Right ventricle myocardium superior (tissue), 1 donor: Measurements from ENCODE around the gene FRMD1. TPM values are rescaled to one million over a fixed set of nuclear protein-coding genes. Genes with fewer than 3 reads are reported as not detected.
A peak's percentile ranks its signal among the peaks of the same experiment; 100 is the strongest.

Source experiments
- ATAC-seq: fragments of 200-7000 bp; cut with Tn5 transposase; one replicate; pipeline ENCODE4 v1.9.1; 2020; ENCODE audit warnings: mild to moderate bottlenecking; ENCODE audit not compliant: poor library complexity
- DNase-seq: peaks from one replicate; pipeline ENCODE4 v3.0.0-alpha.2; 2020
- intact Hi-C: fragments of 100-400 bp; cut with DNase I; formaldehyde crosslinking; loops from one replicate; pipeline ENCODE4 v1.11.2; 2022
- total RNA-seq: library from RNA; stranded (reverse); fragmentation: NEBNext Ultra II Directional; extraction: Animal tissue kit (Norgen Biotek cat#: 25700); gene quantifications from one replicate; pipeline ENCODE4 v1.2.1, GENCODE V29; 2021
- donor health status: DM: no; HTN: yes; CAD: no; lungs with severe emphysema.

The FRMD1 gene
- total RNA-seq, 1 donor from 2014 or later: 1.0 TPM

DNA sequence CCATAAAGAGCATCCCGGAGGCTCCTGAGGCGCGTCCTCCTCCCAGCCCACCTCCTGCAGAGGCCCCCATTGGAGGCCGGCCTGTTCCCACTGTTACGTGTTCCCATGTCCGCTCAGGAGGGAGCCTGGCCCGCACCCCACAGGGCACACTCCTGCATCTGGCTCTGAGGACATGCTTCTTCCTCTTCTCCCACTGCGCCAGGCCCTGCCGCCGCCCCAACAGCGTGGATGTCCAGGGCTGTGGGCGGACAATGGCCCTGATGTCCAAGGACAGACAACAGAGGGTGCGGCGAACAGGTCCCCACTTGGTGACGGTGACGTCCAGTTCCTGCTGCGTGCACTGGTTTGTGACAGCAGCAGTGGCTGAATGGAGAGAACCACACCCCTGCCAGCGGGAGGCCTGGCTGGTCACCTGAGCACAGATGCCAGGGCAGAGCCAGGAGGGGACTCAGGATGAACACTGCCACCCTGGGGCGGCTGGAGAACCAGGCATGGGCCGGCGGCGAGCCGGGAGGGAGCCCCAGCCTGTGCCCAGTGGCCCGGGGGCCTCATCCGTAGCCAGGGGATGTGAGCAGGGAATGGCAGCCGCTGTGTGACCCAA is 26.6 kb downstream of the FRMD1 start:
- intact Hi-C loops: loop anchor here (10.0 kb wide), 1 partner anchor 148 kb away; no protein-coding TSS in a partner anchor
- peak; percentile 41 for DNase-seq
- no peak for ATAC-seq

DNA sequence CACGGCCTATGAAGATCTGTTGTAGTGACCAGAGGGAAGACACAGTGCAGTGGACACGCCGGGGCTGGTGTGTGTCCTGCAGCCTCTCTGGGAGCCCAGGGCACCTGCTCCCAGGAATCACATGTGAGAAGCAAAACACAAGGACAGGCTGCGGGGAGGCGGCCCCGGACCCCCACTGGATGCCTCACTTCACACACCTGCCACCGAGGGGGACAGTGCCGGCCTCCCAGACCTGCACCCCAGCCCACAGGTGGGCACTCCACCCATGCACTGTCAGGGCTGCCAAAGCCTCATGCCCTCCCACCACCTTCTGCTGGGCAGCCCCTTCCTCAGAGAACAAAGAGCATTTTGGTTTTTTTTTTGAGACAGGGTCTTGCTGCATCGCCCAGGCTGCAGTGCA is 27.4 kb downstream of the FRMD1 start:
- peak; percentile 30 for DNase-seq
- intact Hi-C loops: loop anchor here (10.0 kb wide), 1 partner anchor 147 kb away; no protein-coding TSS in a partner anchor
- ATAC-seq: no peak

DNA sequence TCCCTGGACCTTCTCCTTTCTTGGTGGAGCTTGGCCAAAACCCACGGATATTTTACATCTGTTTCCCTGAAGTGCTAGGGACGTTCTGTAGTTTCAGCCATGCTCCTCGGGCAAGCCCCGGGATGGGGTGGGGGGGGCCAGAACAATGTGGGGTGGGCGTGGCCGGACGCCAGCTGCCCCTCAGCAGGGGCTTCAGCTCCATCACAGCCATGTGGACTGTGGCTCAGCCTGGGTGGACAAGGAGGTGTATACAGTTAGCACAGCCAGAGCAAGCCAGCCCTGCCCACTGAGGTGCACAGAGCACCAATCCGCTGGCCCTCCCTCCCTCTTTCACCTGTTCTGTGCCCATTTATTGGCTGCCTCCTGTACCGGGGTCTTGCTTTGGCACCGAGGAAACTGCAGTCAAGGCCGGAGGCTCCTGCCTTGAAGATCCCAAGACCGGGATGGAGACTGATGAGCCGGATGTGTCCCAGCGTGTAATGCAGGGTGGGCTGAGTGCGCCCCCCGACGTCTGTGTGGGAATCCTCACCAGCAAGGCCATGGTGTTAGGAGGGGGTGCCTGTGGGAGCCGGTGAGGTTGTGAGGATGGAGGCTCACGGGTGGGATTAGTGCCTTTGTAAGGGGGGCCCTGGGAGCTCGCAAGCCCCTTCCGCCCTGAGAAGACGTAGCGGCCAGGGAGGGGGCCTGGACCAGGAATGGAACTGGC is 28.0 kb downstream of the FRMD1 start:
- ATAC-seq (no peak), DNase-seq (peak; percentile 35)
- intact Hi-C loops: loop anchor here (10.0 kb wide), 1 partner anchor 146 kb away; no protein-coding TSS in a partner anchor

DNA sequence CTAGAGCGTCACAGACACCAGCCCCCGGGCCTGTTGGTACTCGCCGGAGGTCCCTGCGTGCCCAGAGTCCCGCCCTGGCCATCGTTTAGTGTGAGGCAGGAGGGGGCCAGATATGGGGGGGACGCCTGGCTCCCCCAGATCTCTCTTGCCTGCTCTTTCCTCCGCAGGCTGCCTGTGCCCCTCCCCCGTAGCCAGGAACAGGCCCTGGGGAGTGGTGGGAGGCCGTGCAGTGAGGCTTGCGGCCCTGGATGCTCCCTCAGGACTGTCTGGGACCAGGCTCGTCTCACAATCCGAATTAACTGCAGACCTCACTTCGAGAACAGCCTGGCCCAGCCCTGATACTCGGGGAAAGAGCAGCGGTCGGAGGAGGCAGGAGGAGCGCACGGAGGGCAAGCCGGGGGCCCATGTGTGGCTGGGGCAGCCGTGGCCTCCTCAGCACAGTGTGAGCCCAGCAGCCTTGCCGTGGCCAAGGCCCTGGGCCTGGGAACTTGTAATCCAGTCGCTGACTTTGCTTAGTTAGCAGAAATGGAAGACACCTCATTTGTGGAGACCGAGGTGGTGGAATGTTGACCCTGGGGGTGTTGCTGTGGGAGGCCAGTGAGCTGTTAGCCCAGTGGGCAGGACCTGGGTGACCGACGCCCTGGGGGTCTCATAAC is 28.7 kb downstream of the FRMD1 start:
- intact Hi-C loops: loop anchor here (10.0 kb wide), 1 partner anchor 146 kb away; no protein-coding TSS in a partner anchor
- DNase-seq (peak; percentile 40), ATAC-seq (no peak)

DNA sequence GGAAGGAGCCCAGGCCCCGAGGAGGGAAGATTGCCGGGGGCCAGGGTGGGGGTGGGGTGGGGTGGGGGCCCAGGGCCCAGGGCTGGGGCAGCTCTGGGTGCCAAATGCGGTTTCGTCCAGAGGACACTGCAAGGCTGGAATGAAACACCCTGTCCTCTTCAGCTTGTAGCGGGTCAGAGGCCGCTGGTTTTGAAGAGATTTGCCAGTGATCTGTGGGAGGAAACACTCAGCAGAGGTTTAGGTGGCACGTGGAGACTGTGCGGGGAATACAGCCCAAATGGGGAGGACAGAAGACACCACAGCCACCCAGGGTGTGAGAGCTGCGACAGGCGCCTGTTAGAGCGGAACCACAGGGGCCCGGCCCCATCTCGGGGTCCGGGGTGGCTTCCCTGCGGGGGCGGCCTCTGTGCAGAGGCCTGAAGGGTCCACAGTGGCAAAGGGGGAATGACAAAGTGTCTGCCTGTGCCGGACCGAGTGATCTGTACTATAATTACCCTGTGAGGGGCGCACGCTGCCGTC is 29.2 kb downstream of the FRMD1 start:
- DNase-seq (peak; percentile 11), ATAC-seq (no peak)
- intact Hi-C loops: loop anchor here (10.0 kb wide), 1 partner anchor 145 kb away; no protein-coding TSS in a partner anchor

DNA sequence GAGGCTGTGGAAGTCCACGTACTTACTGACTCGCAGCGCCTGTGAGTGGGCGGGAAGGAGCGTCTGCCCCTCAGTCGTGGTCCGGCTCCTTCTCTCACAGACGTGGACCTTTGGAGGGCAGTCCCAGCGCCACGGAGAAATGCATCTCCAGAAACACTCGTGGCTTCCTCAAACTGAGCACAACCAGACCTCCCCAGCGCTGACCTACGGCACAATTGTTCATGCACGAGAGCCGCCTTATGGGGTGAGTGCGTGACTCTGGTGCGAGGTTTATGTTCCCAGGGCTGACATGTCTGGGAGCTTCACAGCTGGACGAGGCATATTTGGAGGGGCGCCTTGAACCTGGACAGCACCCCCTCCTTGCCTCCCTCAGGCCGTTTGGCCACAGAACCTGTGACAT is 29.7 kb downstream of the FRMD1 start:
- DNase-seq (peak; percentile 15), ATAC-seq (no peak)
- intact Hi-C loops: no loop called here

DNA sequence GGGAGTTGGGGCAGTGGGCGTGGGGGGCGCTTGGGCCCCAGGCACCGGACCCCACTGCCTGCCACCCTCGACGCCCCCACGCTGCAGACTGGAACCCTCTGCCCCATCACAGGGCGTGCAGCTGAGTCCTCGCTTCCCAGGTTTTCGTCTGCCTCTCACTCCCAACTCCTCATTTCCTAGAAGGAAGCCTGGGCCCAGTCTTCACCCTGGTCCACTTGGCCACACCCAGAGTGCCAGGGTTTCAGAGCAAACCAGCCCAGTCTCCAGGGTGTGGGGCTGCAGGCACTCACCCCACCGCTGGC is 30.3 kb downstream of the FRMD1 start:
- ATAC-seq (no peak), DNase-seq (no peak)
- intact Hi-C loops: no loop called here

DNA sequence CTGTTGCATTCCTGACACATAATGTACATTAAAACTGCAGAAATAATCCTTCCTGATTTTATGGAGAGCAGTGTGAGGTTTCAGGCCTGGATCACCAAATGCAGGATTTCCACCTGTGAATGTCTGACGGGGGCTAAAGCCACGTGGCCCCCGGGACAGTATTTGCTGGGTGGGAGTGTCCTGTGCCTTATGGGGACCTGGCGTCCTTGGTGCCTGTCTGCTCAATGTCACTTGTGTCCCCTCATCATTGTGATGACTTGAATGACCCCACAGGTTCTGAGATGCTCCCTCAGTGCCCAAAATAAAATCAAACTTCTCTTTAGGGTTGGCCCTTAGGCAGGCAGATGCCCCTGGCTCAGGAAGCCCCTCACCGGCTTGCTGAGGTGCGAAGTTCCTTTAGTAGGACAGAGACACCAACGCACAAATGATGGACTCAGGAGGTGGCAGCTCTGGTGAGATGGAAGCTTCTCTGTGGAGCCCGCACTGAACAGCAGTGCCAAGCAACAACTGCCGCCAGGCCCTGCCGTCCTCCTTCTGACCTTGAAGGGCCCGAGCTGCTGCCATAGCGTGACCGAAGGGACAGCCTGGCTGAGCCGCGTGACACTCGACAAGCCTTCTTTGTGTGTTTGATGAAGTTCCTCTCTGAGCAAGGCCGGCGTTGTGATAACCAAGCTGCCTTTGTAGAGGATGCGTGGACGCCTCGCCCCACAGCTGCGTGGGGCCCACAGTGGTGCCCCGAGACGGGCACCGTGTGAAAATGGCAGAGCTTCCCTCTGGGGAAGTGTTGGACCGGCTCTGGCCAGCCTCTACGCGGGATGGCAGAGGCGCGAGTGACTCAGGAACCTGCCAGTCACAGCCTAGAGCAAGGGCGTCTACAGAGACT is 30.9 kb downstream of the FRMD1 start:
- intact Hi-C loops: no loop called here
- no peak for DNase-seq
- ATAC-seq: peak; percentile 54

DNA sequence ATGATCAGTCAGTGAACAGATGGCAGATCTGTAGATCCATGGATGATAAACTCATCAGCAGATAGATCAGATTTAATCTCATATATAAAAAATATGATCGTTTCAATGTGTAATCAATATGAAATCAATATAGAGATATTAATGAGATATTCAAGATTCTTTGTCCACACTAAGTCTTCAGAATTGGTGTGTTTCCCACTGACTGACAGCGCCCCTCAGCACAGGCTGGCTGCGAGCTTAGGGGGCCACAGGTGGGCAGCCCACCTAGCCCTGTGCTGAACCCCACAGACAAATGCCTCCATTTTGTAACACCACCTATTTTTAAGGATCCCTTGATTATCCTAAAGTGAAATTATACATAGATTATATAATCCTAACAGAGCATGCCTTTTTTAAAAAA is 32.3 kb downstream of the FRMD1 start:
- intact Hi-C loops: no loop called here
- DNase-seq: no peak
- ATAC-seq: no peak

DNA sequence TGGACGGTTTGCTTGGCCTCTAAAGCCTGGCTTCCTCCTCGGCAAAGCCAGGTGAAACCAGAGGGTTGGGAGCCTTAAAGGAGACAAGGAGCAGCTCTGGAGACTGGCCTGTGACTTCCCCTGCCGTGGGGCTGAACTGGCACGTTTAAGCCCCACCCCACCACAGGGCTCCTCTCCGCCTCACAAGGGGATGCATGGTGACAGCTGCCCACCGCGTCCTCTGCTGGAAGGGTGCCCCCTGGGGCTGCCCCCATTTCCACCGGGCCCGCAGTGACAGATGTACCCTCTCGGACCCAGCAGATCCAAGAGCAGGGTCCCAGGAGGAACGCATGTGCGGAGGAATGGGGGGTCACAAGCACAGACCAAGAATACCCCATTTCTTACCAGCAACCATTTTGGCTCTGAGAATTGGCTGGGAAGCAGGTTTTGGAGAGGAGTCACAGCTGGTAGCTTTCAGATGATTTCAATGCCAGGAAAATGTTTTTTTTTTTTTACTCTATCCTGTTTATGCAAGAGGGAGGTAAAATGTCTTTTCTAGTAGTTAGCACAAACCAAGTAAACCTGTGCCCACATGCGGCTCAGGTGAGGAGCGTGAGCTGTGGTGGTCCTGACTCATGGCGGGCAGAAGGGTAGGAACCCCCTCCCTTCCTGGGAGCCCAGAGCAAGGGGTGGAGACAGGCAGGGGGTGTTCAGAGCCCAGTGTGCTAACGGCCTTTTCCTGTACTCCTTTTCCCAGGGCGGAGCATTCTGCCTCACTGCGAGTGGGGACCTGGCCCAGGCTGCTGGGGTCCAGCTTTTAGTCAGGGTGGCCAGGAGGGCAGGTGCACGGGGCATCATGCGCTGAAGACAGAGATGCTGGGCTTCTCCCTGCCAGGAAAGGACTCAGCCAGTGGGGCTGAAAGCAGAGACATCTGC is 33.0 kb downstream of the FRMD1 start:
- intact Hi-C loops: no loop called here
- DNase-seq: no peak
- peak; percentile 16 for ATAC-seq

DNA sequence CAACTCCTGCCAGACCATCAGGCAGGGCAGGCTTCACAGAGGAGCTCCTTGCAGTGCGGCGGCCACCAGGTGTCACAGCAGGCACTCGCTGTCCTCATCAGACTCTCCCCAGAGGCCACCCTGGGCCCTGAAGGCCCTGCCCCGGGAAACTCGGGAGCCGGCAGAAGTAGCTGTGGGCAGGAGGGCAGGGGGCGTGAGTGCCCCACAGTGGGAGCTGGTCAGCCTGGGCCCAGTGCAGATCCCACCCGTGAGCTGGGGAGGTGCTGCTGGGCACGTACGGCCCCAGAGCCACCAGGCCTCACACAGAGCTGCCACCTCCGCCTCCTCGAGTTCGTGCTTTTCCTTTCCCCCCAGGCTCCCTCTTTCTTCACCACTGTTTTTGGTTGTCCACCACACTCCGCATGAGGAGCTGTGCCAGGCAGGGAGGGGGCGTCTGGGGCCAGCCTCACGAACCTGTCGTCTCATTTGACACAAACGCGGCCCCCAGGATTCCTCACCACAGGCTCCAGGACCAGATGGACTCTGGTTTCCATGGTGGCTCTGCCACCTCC is 33.8 kb downstream of the FRMD1 start:
- peak; percentile 50 for ATAC-seq
- no peak for DNase-seq
- intact Hi-C loops: no loop called here

DNA sequence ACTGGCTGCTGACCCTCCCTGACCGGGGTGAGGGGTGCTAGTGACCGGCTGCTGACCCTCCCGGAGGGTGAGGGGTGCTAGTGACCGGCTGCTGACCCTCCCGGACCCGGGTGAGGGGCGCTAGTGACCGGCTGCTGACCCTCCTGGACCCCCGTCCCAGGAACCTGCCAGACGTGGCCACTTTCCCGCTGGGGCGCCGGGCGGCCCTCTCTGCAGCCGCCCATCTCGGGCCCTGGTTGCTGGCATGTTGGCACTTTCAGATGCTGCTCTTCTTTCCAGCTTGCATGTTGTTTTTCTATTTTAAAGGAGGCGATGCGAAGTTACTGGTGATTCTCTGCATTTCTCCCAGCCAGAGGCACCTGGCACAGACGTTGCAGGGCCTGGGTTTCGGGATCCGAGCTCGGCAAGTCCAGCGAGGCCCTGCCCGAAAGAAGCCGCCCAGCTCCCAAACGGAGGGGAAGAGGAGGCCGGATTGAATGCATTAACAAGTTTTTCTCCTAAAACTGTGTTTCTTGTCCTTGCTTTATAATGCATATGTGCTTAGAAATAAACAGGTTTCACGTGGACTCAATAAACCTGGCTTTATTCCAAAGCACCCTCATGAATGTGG is 34.4 kb downstream of the FRMD1 start:
- no peak for DNase-seq
- intact Hi-C loops: no loop called here
- no peak for ATAC-seq

DNA sequence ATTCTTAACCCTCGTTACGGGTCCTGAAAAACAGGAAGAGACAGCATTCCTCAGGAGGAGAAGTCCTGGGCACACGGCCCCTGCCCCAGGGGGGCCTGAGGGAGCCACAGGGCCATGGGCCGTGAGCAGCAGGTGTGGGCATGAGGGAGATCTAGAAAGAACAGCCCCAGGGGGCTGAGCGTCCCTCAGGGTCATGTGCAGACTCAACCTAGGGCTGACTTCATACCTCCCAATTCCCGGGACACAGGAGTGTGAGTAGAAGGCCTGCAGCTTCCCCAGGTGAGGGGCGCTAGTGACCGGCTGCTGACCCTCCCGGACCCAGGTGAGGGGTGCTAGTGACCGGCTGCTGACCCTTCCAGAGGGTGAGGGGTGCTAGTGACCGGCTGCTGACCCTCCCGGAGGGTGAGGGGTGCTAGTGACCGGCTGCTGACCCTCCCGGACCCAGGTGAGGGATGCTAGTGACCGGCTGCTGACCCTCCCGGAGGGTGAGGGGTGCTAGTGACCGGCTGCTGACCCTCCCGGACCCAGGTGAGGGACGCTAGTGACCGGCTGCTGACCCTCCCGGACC is 35.1 kb downstream of the FRMD1 start:
- ATAC-seq: no peak
- no peak for DNase-seq
- intact Hi-C loops: no loop called here

DNA sequence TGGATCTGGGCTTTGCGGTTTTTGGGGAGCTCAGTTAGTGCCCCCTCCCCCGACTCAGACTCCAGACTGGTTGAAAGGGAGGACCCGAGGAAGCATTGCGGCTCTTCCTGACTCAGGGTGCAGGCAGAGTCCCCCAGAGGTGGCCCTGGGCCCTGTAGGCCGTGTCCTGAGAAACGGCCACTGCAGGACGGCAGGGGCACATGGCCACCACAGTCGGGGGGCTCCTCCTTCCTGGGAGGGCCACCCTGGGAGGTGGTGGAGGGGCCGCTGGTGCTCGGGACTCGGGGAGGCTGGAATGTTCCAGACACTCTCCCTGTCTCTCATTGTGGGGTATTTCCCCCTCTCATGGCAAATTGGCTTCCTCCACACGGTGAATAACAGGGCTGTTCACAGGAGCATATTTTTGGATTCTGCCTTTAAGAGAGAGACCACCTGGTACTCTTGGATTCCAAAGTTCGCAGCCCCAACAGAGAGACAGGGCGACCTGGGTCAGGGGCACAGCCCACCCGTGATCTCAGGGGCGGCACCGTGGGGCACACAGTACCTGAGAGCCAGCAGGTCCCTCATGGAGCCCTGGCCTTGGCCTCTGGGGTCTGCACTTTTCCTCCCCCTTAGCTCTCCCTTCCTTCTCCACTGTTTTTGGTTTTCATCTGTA is 35.7 kb downstream of the FRMD1 start:
- no peak for DNase-seq
- intact Hi-C loops: no loop called here
- ATAC-seq: no peak

DNA sequence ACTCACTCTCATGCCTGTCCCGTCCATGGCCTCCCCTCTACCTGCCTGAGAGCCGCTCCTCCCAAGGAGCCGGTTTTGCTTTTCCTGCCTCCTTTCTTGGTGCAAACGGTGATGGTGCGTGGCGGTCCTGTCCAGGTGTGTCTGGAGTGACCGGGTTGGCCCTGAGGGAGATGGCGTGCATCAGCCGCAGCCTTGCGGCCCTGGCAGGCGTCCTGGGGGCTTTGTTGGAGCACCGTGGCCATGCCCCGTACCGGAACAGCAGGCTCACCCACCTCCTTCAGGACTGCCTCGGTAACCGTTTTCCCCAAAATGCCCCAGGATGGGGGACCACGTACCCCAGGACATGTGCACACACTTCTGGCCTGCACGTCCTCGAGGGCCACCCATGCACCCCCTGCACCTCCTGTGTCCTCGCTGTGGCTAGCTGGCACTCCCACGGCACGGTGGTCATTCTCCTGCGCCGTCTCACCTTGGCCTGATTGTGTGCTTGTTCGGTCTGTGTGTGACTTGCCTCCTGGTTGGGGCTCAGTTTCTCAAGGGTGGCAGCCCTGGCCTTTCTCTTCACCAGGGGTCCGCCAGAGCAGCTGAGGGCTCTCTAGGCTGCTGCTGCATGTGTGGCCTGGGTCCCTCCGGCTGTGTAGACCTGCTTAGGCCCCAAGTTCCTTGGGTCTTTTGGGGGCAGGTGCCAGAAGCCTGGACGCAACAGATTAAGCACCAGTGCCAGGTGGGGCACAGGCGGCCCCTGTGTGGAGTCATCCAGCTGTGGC is 36.4 kb downstream of the FRMD1 start:
- intact Hi-C loops: no loop called here
- DNase-seq: no peak

DNA sequence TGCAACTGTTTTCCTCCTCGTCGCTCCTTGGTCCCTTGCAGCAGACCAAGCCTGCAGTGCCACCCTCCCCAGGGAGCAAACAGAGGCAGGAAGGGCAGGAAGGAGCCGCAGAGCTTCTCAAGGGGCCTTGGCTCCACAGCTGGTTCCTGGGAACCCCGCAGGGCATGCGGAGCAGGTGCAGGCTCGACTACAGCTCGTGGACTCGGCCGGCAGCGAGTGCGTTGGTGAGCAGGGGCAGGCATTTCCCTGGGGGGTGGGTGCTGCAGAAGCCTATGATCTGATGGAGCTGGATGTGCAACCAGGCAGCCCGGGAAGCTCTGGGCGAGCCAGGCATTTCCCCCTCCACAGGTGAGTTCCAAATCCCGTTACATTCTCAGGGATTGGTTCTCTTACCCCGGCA is 37.1 kb downstream of the FRMD1 start:
- DNase-seq (no peak), ATAC-seq (no peak)
- intact Hi-C loops: no loop called here

More for the DNA sequence above, 36.4 kb downstream of the FRMD1 start:
- no peak for ATAC-seq
